Daoy (cell line): Measurements from ENCODE around the gene RNF187. TPM values are rescaled to one million over a fixed set of nuclear protein-coding genes. Genes with fewer than 3 reads are reported as not detected.
"Not testable (repeated sequence)": the region's sequence is repeated elsewhere in the genome, so short reads cannot be mapped to it uniquely, and the experiment has no call there.

Experiments
- DNase-seq: peaks from one replicate; pipeline ENCODE4 v3.0.0-alpha.2; 2015; ENCODE audit warnings: low read depth
- total RNA-seq: library from RNA; depleted of rRNA; stranded (reverse); fragments of >200 nt; shearing (Covaris generic); gene quantifications from 2 replicates; pipeline ENCODE4 v1.2.3, GENCODE V29; 2014

RNF187 gene
- total RNA-seq, 1 experiment from 2014 or later: 40.5 TPM

DNA sequence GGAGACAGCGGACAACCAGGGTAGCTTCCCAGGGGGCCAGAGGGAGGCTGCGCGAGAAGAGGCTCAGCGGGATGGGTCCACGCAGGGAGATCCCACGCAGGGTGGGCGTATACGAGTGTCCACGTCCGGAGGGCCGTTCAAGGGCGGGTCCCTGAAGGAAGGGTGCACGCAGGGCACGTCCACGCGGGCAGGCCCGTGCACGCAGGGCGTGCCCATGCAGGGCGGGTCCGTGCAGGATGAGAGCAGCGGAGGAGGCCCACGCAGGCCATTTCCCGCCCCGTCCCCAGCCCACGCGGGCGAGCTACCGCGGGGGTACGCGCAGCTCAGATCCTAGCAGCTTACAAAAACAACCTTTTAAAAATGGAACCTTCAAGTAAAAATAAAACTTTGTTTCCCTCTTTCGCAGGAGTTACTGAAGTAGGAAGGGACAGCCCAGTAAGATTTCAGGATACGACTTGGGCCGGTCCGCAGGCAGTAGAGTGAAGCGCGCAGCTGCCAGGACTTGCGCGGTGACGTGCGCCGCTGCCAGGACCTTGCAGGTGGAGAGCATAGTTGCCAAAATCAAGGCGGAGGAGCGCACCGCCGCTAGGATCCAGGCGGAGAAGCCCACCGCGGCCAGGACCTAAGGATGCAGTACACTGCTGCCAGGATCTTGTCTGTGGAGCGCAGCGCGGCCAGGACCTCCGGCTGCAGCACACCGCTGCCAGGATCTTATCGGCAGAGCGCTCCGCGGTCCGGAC is 416 bp upstream of the RNF187 start:
- DNase-seq: peak; percentile 92

DNA sequence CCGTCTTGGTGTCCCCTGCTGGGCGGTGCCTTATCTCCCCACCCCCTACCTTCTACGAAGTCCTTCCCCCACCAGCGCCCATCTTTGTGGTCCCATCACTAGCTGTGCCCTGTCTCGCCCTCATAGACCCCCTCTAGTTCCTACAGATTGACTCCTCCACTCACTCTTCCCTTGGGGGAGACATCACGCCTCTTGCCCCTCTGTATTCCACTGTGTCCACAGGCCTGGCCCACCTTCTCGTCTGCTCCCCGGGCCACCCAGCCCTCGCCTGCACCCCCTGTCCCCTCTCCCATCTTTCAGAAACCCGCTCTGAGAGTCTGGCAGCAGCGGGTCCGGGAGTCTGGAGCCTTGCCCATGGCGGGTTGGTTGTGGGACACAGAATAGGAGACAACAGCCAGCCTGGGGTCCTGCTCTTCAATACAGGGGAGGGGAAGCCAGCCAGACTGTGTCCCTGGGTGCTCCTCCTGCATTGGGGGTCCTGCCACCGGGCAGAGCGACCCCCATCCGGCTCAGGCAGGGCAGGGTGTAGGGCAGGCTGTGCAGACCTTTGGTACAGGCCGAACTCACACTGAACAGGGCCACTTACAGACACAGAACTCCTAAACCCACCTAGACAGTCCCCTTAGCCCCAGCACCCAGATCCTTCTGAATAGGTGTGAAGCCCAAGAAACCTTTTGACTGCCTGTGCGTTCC is 1.1 kb downstream of the RNF187 start:
- DNase-seq: no peak

DNA sequence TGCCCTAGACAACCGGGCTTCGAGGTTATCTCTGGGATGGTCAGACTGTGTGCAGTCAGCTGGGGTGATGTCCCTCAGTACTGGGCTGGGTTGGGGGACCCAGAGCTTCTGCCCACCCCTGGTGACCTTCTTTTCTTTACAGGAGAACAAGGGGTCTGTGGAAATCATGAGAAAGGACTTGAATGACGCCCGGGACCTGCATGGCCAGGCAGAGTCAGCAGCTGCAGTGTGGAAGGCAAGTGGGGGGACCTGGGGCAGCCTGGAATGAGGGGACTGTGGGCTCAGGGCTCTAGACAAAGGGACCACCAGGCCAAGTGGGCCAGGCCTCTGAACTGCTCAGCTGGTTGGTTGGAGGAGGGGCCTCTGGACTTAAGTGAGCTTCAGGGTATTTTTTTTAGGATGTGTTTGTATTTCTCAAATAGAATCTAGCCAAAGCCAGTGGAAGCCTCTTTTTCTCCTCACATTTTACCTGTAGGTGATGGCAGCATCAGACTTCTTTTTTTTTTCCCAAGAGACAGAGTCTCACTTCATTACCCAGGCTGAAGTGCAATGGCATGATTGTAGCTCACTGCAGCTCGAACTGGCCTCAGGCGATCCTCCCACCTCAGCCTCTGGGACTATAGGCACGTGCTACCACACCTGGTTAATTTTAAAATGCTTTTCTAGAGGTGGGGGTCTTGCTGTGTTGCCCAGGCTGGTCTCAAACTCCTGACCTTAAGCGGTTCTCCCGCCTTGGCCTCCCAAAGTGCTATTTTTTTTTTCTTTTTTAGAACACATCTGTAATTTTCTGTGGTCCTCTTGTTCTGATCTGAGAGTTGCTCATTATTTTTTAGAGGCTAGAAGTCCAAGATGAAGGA is 1.9 kb downstream of the RNF187 start:
- DNase-seq: no peak

DNA sequence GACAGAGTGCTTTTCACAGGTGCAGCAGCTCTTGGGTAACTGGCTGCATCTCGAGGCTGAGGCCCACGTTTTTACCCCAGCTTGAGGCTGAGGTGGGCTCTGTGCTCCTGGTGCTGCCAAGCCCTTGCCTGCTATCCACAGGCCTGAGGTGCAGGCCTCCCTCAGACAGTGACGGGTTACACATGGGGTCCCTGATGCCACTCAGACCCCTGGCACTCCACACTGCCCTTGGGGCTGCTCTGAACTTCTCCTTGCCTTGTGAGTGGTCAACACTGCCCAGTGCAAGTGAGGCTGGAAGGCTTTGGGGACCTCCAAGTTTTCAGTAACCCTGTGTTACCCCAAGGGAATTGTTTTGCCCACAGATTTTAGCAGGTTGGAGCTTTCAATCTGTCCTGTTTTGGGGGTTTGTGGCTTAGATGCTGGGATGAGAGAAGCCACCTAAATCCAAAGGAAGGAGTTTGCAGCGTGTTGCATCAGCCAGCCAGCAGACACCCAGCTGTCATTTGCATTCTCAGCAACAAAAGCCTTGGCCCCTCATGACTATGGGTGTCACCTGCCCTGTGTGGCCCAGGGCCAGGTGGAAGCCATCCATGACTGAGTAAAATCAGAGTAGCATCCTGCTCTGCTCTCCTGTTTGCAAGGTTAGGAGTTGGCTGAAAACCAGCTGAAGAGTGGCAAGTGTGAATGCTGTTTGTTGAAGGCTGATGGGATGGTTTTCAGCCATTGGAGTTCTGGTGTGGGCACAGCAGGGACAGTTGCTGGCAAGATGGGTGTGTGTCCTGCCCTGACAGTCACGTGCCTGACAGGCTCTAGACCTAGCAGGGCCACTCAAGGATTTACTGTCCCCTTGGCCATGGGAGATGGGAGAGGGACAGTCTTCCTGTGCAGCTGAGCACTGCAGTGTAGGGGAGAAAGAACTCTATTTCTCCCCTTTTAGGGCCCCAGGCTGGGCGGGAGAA is 3.2 kb downstream of the RNF187 start:
- no peak for DNase-seq

DNA sequence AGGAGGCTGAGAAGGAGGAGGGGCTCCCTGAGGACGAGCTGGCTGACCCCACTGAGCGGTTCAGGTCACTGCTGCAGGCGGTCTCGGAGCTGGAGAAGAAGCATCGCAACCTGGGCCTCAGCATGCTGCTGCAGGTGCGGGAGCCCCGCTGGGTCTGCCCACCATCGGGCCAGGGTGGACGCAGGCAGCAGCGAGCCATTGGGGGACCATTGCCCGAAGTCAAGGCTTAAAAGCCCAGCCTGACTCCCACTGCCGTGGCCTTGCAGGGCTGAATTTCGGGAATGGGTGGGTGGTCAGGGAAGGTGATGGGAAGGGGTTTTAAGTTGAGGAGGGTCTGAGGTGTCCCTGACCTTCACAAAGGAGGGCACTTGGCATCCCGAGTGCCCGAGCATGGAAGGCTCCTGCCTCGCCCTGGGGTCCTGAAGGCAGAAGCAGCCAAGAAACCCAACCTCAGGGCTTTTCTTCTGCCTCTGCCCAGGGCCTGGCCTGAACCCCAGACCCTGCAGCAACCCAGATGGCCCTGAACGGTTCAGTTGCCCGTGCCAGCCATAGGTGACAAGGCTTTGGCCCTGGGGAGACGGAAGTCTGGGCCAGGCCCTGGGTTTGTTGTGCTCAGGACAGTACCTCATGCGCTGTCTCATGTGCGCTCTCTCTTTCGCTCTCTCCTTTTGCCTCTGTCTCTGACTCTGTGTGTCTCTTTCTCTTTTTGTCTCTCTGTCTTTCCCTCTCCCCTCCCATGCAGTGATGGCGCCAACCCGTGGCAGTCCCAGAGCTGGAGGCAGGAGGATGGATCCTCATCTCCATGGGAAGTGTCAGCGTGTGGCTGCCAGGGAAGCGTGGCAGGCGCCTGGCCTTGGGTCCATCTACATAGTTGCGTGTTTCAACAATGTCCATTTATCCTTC is 6.2 kb downstream of the RNF187 start:
- no peak for DNase-seq

DNA sequence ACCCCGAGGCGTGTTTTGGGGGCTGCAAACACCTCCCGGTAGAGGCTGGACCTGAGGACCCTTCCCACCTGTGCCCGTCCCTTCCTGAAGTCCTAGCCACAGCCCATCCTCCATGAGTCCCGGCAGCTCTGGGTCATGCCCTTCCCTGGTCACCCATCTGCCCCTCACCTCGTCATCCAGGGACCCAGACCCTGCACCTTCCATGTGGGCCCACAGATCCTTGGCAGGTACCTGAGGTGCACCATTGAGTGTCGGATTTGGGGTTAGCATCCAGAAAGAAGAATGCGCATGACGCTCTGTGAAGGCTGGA is 6.8 kb downstream of the RNF187 start:
- no peak for DNase-seq

DNA sequence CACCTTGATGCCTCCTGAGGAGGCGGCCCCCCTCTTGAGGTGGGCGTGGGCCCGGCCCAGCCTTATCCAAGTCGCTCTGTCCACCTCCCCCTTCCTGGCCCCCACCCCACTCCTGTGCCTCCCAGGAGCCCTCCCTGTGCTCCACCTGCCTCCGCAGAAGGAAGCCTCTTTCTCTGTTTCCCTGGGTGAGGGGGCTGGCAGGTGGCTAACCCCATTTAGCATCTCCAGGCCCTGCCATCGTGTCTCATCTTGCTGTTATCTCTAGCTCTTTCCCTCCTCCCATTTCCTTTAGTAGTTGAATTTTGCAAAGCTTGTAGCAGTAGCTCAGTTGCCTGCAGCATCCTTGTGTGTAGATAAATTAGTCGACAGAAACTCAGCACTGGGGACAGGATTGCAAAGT is 7.2 kb downstream of the RNF187 start:
- no peak for DNase-seq

DNA sequence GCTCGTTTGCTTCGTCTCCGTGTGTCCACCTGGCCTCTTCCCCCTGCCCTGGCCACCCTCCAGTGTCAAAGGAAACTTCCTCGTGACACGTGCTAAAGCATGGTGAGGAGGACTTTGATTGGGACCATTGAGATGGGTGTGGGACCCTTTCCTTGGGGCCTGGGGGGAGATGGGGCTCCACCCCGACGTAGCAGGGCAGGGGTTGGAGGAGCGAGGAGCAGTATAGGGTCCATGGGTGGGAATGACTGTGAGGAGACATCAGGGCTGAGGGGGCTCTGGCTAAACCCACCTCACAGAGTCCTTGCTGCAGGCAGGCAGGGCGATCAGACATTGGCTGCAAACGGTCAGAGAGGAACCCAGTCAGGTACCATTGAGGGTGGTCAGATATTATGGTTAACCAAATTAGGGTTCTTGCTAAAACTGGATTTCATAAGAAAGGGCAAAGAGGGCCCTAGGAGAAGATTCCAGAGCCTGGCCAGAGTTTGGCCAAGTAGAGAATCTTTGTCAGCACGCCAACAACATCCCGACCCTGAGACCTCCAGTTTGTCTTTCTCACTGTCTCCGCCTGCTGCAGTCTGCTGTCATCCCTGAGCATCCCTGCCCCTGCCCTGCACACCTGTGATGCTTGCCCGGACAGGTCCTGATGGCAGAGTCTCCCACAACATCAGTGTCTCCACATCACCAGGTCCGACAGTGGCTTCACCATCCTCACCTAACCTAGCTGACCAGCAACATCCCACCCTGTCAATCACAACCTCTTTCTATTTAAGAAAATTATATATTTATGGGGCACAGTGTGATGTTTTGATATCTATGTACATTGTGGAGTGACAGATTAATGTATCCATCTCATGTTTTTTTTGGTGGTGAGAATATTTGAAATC is 8.0 kb downstream of the RNF187 start:
- DNase-seq: no peak

DNA sequence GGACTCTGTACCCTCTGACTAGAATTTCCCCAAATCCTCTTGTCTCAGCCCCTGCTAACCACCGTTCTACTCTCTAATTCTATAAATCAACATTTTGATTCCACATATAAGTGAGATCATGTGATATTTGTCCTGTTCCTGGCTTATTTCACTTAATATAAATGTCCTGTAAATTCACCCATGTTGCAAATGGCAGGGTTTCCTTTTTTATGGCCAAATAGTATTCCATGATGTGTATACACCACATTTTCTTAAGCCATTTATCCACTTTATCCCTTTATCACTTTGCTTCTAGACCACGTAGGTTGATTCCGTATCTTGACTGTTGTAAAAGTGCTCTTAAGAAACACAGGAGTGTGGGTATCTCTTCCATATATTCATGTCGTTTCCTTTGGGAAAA is 8.9 kb downstream of the RNF187 start:
- no peak for DNase-seq

DNA sequence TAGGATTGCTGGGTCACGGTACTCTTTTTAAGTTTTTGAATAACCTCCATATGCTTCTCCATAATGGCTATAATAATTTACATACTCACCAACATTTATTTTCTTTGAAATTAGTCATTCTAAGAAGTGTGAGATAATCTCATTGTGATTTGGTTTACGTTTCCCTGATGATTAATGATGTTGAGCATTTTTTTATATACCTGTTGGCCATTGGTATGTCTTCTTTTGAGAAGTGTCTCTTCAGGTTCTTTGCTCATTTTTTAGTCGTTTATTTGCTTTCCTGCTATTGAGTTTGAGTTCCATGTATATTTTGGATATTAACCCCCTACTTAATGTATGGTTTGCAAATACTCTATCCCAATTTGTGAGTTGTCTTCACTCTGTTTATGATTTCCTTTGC is 9.3 kb downstream of the RNF187 start:
- DNase-seq: no peak

DNA sequence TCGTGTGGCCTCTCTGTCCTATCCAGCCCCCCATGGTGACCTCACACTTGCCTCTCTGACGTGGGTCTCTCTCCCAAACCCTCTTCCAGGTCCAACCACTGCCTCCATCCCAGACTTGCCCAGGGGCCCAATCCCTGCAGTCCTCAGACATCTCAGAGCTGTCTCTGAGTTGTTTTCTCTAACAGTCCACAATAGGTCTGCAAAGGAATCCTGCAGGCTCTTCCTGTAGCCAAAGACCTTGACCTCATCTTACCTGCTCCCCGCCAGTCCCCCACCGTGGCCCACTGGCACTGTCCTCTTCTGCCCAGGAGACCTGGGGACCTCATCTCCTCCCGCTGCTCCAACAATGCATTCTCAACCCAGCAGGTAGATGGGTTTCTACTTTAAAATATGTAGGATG is 10.0 kb downstream of the RNF187 start:
- DNase-seq: no peak

DNA sequence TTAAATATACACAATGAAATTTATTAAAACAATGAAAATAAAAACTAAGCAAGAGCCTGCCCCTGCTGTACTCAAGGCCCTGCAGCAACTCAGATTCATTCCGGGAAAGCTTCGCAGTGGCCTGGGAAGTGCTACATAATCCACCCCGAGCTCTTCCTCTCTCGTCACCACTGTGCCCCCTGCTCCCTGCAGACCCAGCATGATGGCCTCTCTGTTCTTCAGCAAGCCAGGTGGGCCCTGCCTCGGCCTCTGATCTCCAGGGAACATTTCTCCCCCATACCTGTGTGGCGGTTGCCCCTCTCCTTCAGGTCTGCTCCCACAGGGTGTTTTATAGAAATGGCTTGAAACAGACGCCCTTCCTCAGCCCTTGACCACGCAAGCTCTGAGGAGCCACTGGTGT is 10.6 kb downstream of the RNF187 start:
- no peak for DNase-seq

DNA sequence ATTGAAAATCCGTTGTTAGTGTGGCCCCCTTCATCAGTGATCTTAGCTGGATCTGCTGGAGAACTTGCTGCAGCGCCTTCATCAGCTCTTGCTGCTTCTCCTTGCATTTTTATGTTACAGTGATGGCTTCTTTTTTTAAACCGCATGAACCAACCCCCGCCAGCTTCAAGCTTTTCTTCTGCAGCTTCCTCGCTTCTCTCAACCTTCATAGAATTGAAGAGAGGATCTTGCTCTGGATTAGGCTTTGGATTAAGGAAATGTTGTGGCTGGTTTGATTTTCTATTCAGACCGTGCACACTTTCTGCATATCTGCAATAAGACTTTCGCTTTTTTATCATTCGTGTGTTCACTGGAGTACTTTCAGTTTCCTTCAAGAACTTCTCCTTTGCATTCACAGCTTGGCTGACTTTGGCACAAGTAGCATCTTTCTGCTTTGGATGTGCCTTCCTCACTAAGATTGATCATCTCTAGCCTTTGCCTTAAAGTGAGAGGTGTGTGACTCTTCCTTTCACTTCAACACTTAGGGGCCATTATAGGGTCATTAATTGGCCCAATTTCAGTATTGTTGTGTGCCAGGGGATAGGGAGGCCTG is 13.1 kb downstream of the RNF187 start:
- DNase-seq: no peak

DNA sequence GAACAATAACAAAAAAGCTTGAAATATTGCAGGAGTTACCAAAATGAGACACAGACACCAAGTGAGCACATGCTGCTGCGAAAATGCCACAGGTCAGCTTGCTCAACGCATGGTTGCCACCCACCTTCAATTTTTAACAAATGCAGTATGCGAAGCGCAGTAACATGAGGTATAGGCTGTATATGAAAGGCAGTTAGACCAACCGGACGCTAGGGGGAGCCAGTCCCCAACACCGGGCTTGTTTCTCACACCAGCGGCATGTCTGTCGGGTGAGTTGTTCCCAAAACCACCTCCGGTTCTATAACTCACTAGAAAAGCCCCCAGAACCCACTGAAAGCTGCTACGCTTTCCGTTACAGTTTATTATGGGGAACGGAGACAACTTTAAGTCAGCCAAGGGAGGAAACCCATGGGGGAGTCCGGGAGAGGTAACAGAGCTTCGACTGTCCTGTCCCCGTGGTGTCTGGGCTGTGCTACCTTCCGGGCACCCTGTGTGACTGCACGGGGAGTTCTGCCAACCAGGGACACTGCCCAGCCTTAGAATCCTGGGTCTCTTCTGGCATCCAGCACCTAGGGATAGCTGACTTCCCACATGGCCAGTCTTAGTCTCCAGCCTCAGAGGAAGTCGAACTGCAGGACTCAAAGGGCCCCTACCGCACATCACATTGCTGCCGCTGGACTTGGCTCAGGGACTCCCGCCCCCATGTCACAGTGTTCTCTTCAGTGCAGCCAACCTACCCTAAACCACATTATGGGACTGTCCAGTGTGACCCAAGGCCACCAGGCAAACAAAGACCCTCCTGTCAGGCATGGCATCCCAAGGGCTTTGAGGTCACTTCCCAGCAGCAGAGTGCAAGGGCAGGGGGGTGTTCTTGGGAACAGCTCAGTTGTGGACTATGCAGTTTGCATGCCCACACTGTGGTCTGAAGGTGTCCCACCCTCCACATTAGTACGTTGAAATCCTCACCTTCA is 14.0 kb downstream of the RNF187 start:
- peak; percentile 91 for DNase-seq

DNA sequence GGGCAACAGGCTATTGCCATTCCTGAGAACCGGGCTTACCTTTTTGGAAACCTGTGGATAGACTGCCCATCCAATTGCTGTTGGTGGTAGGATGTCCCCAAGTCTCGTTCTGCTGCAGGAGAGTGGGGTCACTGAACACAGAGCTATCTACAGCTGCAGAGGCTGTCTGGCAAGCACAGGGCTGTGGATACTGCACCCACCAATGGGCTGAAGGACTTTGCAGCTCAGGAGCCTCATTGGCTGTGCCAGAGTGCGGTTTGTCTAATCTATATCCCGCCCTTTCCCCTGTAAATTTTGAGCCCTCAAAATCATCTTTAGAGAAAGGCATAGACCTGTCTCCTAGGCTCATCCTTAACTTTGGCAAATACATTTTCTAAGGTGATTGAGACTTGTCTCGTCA is 15.3 kb downstream of the RNF187 start:
- no peak for DNase-seq

DNA sequence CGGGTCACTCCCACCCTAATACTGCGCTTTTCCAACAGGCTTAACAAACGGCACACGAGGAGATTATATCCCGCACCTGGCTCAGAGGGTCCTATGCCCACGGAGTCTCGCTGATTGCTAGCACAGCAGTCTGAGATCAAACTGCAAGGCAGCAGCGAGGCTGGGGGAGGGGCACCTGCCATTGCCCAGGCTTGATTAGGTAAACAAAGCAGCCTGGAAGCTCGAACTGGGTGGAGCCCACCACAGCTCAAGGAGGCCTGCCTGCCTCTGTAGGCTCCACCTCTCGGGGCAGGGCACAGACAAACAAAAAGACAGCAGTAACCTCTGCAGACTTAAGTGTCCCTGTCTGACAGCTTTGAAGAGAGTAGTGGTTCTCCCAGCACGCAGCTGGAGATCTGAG is 18.8 kb downstream of the RNF187 start:
- DNase-seq: not testable (repeated sequence)

DNA sequence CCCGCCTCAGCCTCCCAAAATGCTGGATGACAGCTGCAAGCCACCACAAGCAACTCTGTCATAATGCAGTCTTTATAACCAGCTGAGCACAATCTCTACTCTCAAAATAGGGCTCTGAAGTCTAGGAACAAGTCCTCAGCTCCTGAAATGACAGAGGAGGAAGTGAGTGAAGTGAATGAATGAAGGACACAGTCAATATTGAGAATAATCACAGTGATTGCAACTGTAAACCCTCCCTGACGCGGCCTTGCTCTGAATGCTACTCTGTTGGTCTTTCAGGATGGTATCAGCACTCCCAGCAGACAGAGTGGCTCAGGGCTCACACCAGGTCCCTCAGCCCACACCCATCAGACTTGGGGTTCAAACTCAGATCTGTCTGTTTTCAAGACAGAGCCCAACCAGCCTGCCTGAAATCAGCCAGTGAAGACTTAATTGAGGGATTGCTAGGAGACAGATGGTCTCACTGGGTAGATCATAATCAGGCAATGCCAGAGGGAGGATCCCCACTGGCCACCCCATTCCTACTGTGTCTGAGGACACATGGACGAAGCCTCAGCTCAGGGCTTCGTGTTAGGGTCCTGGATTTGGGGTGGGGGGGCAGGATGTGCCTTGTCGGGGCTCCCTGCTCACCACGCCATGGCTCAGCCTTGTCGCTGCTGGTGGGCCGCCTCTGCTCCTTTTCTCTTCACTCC is 20.9 kb downstream of the RNF187 start:
- DNase-seq: no peak
